Loucy (cell line): Measurements from ENCODE around the gene METTL4.

Experiments
- H2AFZ ChIP-seq: fragments of 200-600 bp; sonication (generic); 2 replicates; pipeline ENCODE4 v1.6.0; 2016; ENCODE audit warnings: antibody characterized with exemption, mild to moderate bottlenecking, low read length, moderate library complexity
- H3F3A ChIP-seq: fragments of 200-600 bp; 2 replicates; pipeline ENCODE4 v1.6.0; 2016; ENCODE audit warnings: antibody characterized with exemption, low read depth, mild to moderate bottlenecking
- H3K27me3 ChIP-seq: fragments of 200-600 bp; sonication (generic); 2 replicates; pipeline ENCODE4 v1.6.1; 2014; ENCODE audit warnings: low read length, mild to moderate bottlenecking; ENCODE audit not compliant: insufficient read depth, poor library complexity, severe bottlenecking
- H3K36me3 ChIP-seq: fragments of 200-600 bp; sonication (generic); 2 replicates; pipeline ENCODE4 v1.6.1; 2016; ENCODE audit warnings: low read length; ENCODE audit not compliant: insufficient read depth
- H3K4me1 ChIP-seq: fragments of 200-600 bp; sonication (generic); 2 replicates; pipeline ENCODE4 v1.5.1; 2014; ENCODE audit warnings: low read length, mild to moderate bottlenecking; ENCODE audit not compliant: insufficient read depth, poor library complexity, severe bottlenecking
- H3K4me2 ChIP-seq: fragments of 200-600 bp; sonication (generic); 2 replicates; pipeline ENCODE4 v1.6.0; 2014; ENCODE audit warnings: antibody characterized with exemption, low read length, low read depth, mild to moderate bottlenecking; ENCODE audit not compliant: poor library complexity, severe bottlenecking
- H3K4me3 ChIP-seq: fragments of 200-600 bp; sonication (generic); 2 replicates; pipeline ENCODE4 v1.5.1; 2014; ENCODE audit warnings: low read length, mild to moderate bottlenecking, mixed read lengths; ENCODE audit not compliant: poor library complexity, severe bottlenecking
- H3K79me2 ChIP-seq: fragments of 200-600 bp; sonication (generic); 2 replicates; pipeline ENCODE4 v1.6.1; 2014; ENCODE audit warnings: low read length; ENCODE audit not compliant: insufficient read depth
- H3K9ac ChIP-seq: fragments of 200-600 bp; sonication (generic); 2 replicates; pipeline ENCODE4 v1.6.0; 2014; ENCODE audit warnings: mild to moderate bottlenecking, low read depth, low read length, moderate library complexity; ENCODE audit not compliant: poor library complexity, severe bottlenecking
- H3K9me2 ChIP-seq: fragments of 200-600 bp; sonication (generic); replicated peaks from 2 replicates; pipeline ENCODE4 v1.6.1; 2016; ENCODE audit warnings: low read depth, low read length, mixed read lengths
- H3K9me3 ChIP-seq: fragments of 200-600 bp; sonication (generic); 2 replicates; pipeline ENCODE4 v1.6.1; 2014; ENCODE audit warnings: mild to moderate bottlenecking, antibody characterized with exemption, low read length, low read depth; ENCODE audit not compliant: insufficient read depth
- H4K20me1 ChIP-seq: fragments of 200-600 bp; sonication (generic); 2 replicates; pipeline ENCODE4 v1.6.0; 2014; ENCODE audit warnings: antibody characterized with exemption, low read length, mild to moderate bottlenecking; ENCODE audit not compliant: insufficient read depth, poor library complexity, severe bottlenecking
- EZH2phosphoT487 ChIP-seq: fragments of 200-600 bp; IDR thresholded peaks from 2 replicates; pipeline ENCODE4 v1.6.1; 2018; ENCODE audit warnings: antibody characterized with exemption, mild to moderate bottlenecking, moderate library complexity, borderline replicate concordance
- TF ChIP-seq, protein P1 (sequence below): fragments of 200-600 bp; sonication (generic); conservative IDR thresholded peaks from 2 replicates; pipeline ENCODE4 v1.5.1; 2014; ENCODE audit warnings: mild to moderate bottlenecking, antibody characterized with exemption, low read length

The METTL4 gene

DNA sequence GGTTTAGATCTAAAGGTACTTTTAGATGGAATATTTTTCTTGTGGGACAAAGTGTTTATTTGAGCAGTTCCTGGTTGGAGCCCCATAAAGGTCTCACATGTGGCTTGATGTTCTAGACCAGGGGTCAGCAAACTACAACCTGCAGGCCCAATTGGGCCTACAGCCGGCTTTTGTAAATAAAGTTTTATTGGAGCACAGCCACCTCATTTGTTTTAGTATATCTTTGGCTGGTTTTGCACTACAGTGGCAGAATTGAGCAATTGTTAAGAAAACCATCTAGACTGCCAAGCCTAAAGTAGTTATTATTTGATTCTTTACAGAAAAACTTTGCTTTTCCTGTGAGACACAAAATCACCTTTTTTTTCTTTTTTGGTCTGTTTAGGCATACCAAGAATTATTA is 41.7 kb upstream of the METTL4 start:
- Histone ChIP-seq H2AFZ (no peak overlapping the region), H3K4me1 (no peaks in the 10 kb centered on the region), H4K20me1 (no peaks in the 10 kb centered on the region), H3K9me3 (no peaks in the 10 kb centered on the region), H3K27me3 (no peaks in the 10 kb centered on the region), H3K36me3 (peaks cover 86% of the 10 kb centered on the region), H3K4me3 (no peak overlapping the region), H3K4me2 (no peak overlapping the region), H3K79me2 (no peaks in the 10 kb centered on the region), H3K9ac (no peak overlapping the region), H3F3A (no peaks in the 10 kb centered on the region), H3K9me2 (no peaks in the 10 kb centered on the region)
- TF ChIP-seq, protein P1, sequence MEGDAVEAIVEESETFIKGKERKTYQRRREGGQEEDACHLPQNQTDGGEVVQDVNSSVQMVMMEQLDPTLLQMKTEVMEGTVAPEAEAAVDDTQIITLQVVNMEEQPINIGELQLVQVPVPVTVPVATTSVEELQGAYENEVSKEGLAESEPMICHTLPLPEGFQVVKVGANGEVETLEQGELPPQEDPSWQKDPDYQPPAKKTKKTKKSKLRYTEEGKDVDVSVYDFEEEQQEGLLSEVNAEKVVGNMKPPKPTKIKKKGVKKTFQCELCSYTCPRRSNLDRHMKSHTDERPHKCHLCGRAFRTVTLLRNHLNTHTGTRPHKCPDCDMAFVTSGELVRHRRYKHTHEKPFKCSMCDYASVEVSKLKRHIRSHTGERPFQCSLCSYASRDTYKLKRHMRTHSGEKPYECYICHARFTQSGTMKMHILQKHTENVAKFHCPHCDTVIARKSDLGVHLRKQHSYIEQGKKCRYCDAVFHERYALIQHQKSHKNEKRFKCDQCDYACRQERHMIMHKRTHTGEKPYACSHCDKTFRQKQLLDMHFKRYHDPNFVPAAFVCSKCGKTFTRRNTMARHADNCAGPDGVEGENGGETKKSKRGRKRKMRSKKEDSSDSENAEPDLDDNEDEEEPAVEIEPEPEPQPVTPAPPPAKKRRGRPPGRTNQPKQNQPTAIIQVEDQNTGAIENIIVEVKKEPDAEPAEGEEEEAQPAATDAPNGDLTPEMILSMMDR: no peak
- no peak for TF ChIP-seq EZH2phosphoT487

- Histone ChIP-seq H3K9ac (no peak overlapping the region), H3F3A (peaks cover 4% of the 10 kb centered on the region), H3K36me3 (peaks cover 82% of the 10 kb centered on the region), H4K20me1 (no peaks in the 10 kb centered on the region), H2AFZ (no peak overlapping the region), H3K79me2 (peaks cover 8% of the 10 kb centered on the region; the same call in 1 of the 2 replicates), H3K4me3 (no peak overlapping the region), H3K9me3 (no peaks in the 10 kb centered on the region), H3K4me1 (peaks cover 10% of the 10 kb centered on the region), H3K27me3 (no peaks in the 10 kb centered on the region), H3K9me2 (no peaks in the 10 kb centered on the region), H3K4me2 (no peak overlapping the region)
- no peak for TF ChIP-seq EZH2phosphoT487
- TF ChIP-seq, protein P1: no peak
These were observed 39.2 kb upstream of the METTL4 start for GRCh38 chr18:2610549-2610948.

DNA sequence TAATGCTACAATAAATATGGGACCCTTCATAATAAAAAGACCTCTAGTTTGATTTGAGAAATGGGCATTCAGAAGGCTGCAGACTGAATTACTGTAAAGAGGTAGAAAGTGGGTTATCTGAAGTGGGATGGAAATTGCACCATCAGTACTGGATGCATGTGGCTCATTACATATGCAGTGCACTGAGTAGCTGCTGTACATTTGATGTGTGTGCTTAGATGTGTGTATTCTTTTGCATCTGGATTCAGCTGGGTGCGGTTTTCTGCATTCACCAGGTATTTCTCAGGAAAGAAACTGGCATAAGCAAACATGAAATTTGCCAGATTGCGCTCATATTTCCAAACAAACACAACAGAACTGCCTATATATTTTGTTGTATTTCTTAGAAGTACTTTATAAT is 38.3 kb upstream of the METTL4 start:
- Histone ChIP-seq H3K36me3 (peaks cover 73% of the 10 kb centered on the region), H2AFZ (no peak overlapping the region), H3K9me3 (no peaks in the 10 kb centered on the region), H3F3A (peaks cover 8% of the 10 kb centered on the region), H3K9me2 (no peaks in the 10 kb centered on the region), H4K20me1 (no peaks in the 10 kb centered on the region), H3K4me3 (no peak overlapping the region), H3K79me2 (peaks cover 8% of the 10 kb centered on the region; the same call in 1 of the 2 replicates), H3K4me2 (no peak overlapping the region), H3K27me3 (no peaks in the 10 kb centered on the region), H3K9ac (no peak overlapping the region), H3K4me1 (peaks cover 20% of the 10 kb centered on the region)
- no peak for TF ChIP-seq EZH2phosphoT487
- TF ChIP-seq, protein P1: no peak
